Endothelial cell (in vitro differentiated cells): ENCODE measurements around the gene DNAAF8. TPM values are rescaled to one million over a fixed set of nuclear protein-coding genes. Genes with fewer than 3 reads are reported as not detected.

Experiments
- DNase-seq: peaks from one replicate; pipeline ENCODE4 v3.0.0; 2021; ENCODE audit warnings: low spot score
- H3K27ac Mint-ChIP-seq: one replicate; pipeline ENCODE4 v1.8.0; 2021; ENCODE audit warnings: mixed read lengths, inconsistent platforms; ENCODE audit not compliant: unreplicated experiment
- H3K27me3 Mint-ChIP-seq: one replicate; pipeline ENCODE4 v1.8.0; 2021; ENCODE audit warnings: mild to moderate bottlenecking, moderate library complexity, mixed read lengths, inconsistent platforms; ENCODE audit not compliant: unreplicated experiment
- H3K36me3 Mint-ChIP-seq: one replicate; pipeline ENCODE4 v1.8.0; 2021; ENCODE audit warnings: mild to moderate bottlenecking, low read depth, mixed read lengths, inconsistent platforms; ENCODE audit not compliant: unreplicated experiment
- H3K4me1 Mint-ChIP-seq: one replicate; pipeline ENCODE4 v1.8.0; 2021; ENCODE audit warnings: mild to moderate bottlenecking, mixed read lengths, inconsistent platforms; ENCODE audit not compliant: unreplicated experiment
- H3K4me3 Mint-ChIP-seq: one replicate; pipeline ENCODE4 v1.8.0; 2021; ENCODE audit warnings: mild to moderate bottlenecking, mixed read lengths, inconsistent platforms; ENCODE audit not compliant: unreplicated experiment
- H3K9me3 Mint-ChIP-seq: one replicate; pipeline ENCODE4 v1.8.0; 2021; ENCODE audit warnings: mixed read lengths, inconsistent platforms; ENCODE audit not compliant: unreplicated experiment
- CTCF ChIP-seq: fragments of 200-600 bp; sonication (generic); IDR thresholded peaks from one replicate; pipeline ENCODE4 v1.5.0; 2021; ENCODE audit warnings: antibody characterized with exemption; ENCODE audit not compliant: unreplicated experiment
- total RNA-seq: library from RNA; stranded (reverse); fragmentation: NEBNext Ultra II Directional; extraction: Animal tissue kit (Norgen Biotek cat#: 25700); gene quantifications from one replicate; pipeline ENCODE4 v1.2.1, GENCODE V29; 2021; ENCODE audit not compliant: unreplicated experiment

DNAAF8 gene
- total RNA-seq, 1 donor from 2014 or later, result 0.18 TPM

GRCh38 chr16:4696172-4696904 lies 38.0 kb upstream of the DNAAF8 start:
- Mint-ChIP-seq H3K9me3 (no peaks in the 10 kb centered on the region), H3K4me3 (no peak overlapping the region)
- no peak for TF ChIP-seq CTCF

GRCh38 chr16:4696905-4697847 lies 37.2 kb upstream of the DNAAF8 start:
- no peak overlapping the region for H3K4me3 Mint-ChIP-seq
- no peak for DNase-seq
- no peak overlapping the region for H3K27ac Mint-ChIP-seq
- peaks cover 9% of the 10 kb centered on the region for H3K36me3 Mint-ChIP-seq
- peaks cover 10% of the 10 kb centered on the region for H3K27me3 Mint-ChIP-seq
- no peaks in the 10 kb centered on the region for H3K4me1 Mint-ChIP-seq
- no peaks in the 10 kb centered on the region for H3K9me3 Mint-ChIP-seq
- TF ChIP-seq CTCF, result no peak

More at GRCh38 chr16:4696172-4696904, 38.0 kb upstream of the DNAAF8 start:
- DNase-seq, result no peak
- no peak overlapping the region for H3K27ac Mint-ChIP-seq
- H3K36me3 Mint-ChIP-seq, result peaks cover 8% of the 10 kb centered on the region
- H3K27me3 Mint-ChIP-seq, result peaks cover 12% of the 10 kb centered on the region
- H3K4me1 Mint-ChIP-seq, result no peaks in the 10 kb centered on the region

- DNase-seq, result no peak
- Mint-ChIP-seq H3K9me3 (no peaks in the 10 kb centered on the region), H3K27ac (no peak overlapping the region), H3K4me3 (no peak overlapping the region), H3K36me3 (peaks cover 11% of the 10 kb centered on the region), H3K4me1 (no peaks in the 10 kb centered on the region), H3K27me3 (peaks cover 8% of the 10 kb centered on the region)
- TF ChIP-seq CTCF, result no peak
Observed at GRCh38 chr16:4697848-4698291, 36.5 kb upstream of the DNAAF8 start.

- TF ChIP-seq CTCF, result no peak
- H3K4me3 Mint-ChIP-seq, result no peak overlapping the region
- H3K4me1 Mint-ChIP-seq, result no peaks in the 10 kb centered on the region
- no peak for DNase-seq
- peaks cover 11% of the 10 kb centered on the region for H3K36me3 Mint-ChIP-seq
- H3K9me3 Mint-ChIP-seq, result no peaks in the 10 kb centered on the region
- H3K27me3 Mint-ChIP-seq, result peaks cover 8% of the 10 kb centered on the region
- no peak overlapping the region for H3K27ac Mint-ChIP-seq
Observed at GRCh38 chr16:4698321-4699045, 35.9 kb upstream of the DNAAF8 start.
